ENCODE measurements around the gene SULT1C3. TPM values are rescaled to one million over a fixed set of nuclear protein-coding genes. Genes with fewer than 3 reads are reported as not detected.
A peak's percentile ranks its signal among the peaks of the same experiment; 100 is the strongest.

SULT1C3 gene
- polyA plus RNA-seq, 1 experiment, result not detected

- Histone ChIP-seq H3K27ac (ENCODE audit: low read depth, low read length) (peak overlapping the region; percentile 54), H3K4me3 (ENCODE audit: low read depth, low read length) (no peak overlapping the region), H3K9me3 (ENCODE audit: control insufficient read depth, insufficient read depth, low read length) (no peaks in the 10 kb centered on the region), H3K27me3 (ENCODE audit: control insufficient read depth, insufficient read depth, low read length) (no peaks in the 10 kb centered on the region)
- POLR2A ChIA-PET, result no interaction called here
- TF ChIP-seq CTCF (IDR thresholded peaks at IDR 0.05; ENCODE audit: low read depth, low read length), result no peak
- CTCF ChIA-PET, result no interaction called here
- peak; percentile 15 for DNase-seq (ENCODE audit: low read depth, low spot score)
These were observed 27.3 kb downstream of the SULT1C3 start for GRCh38 chr2:108267101-108267500.

- ChIA-PET POLR2A (no interaction called here), CTCF (interaction anchor here (1.3 kb wide), 1 partner anchor 316 kb away, joined by 3 read pairs; no protein-coding TSS in a partner anchor)
- no peak for TF ChIP-seq CTCF (IDR thresholded peaks at IDR 0.05; ENCODE audit: low read depth, low read length)
- Histone ChIP-seq H3K27me3 (ENCODE audit: control insufficient read depth, insufficient read depth, low read length) (no peaks in the 10 kb centered on the region), H3K27ac (ENCODE audit: low read depth, low read length) (peak overlapping the region; percentile 69), H3K4me3 (ENCODE audit: low read depth, low read length) (no peak overlapping the region), H3K9me3 (ENCODE audit: control insufficient read depth, insufficient read depth, low read length) (no peaks in the 10 kb centered on the region)
- peak; percentile 41 for DNase-seq (ENCODE audit: low read depth, low spot score)
These were observed 28.2 kb downstream of the SULT1C3 start for GRCh38 chr2:108268001-108268400.

- no peak overlapping the region for H3K4me3 ChIP-seq (ENCODE audit: low read depth, low read length)
- DNase-seq (ENCODE audit: low read depth, low spot score), result no peak
- H3K27me3 ChIP-seq (ENCODE audit: control insufficient read depth, insufficient read depth, low read length), result no peaks in the 10 kb centered on the region
- H3K9me3 ChIP-seq (ENCODE audit: control insufficient read depth, insufficient read depth, low read length), result no peaks in the 10 kb centered on the region
- POLR2A ChIA-PET, result no interaction called here
- H3K27ac ChIP-seq (ENCODE audit: low read depth, low read length), result no peak overlapping the region
- CTCF ChIA-PET, result no interaction called here
- no peak for TF ChIP-seq CTCF (IDR thresholded peaks at IDR 0.05; ENCODE audit: low read depth, low read length)
These were observed 30.6 kb downstream of the SULT1C3 start for GRCh38 chr2:108270346-108270745.

GRCh38 chr2:108270768-108271506, 31.2 kb downstream of the SULT1C3 start:
- ChIA-PET POLR2A (no interaction called here), CTCF (no interaction called here)
- DNase-seq (ENCODE audit: low read depth, low spot score), result no peak
- H3K9me3 ChIP-seq (ENCODE audit: control insufficient read depth, insufficient read depth, low read length), result no peaks in the 10 kb centered on the region
- H3K27ac ChIP-seq (ENCODE audit: low read depth, low read length), result no peak overlapping the region
- H3K27me3 ChIP-seq (ENCODE audit: control insufficient read depth, insufficient read depth, low read length), result no peaks in the 10 kb centered on the region
- no peak for TF ChIP-seq CTCF (IDR thresholded peaks at IDR 0.05; ENCODE audit: low read depth, low read length)
- H3K4me3 ChIP-seq (ENCODE audit: low read depth, low read length), result no peak overlapping the region

GRCh38 chr2:108271691-108272253, 32.0 kb downstream of the SULT1C3 start:
- H3K27ac ChIP-seq (ENCODE audit: low read depth, low read length), result peak overlapping the region; percentile 39
- peak; percentile 27 for DNase-seq (ENCODE audit: low read depth, low spot score)
- ChIA-PET CTCF (interaction anchor here (1.0 kb wide), 1 partner anchor 11 kb away, joined by 3 read pairs; no protein-coding TSS in a partner anchor), POLR2A (no interaction called here)
- H3K4me3 ChIP-seq (ENCODE audit: low read depth, low read length), result peak overlapping the region; percentile 27
- H3K27me3 ChIP-seq (ENCODE audit: control insufficient read depth, insufficient read depth, low read length), result no peaks in the 10 kb centered on the region
- no peaks in the 10 kb centered on the region for H3K9me3 ChIP-seq (ENCODE audit: control insufficient read depth, insufficient read depth, low read length)
- no peak for TF ChIP-seq CTCF (IDR thresholded peaks at IDR 0.05; ENCODE audit: low read depth, low read length)

All from AG04450 (cell line).